Tibial nerve (tissue), 3 donors: Measurements from ENCODE around the gene SCRN1.

ENCODE experiments used
- CTCF ChIP-seq, 5 experiments: fragments of 200-600 bp in 3 of 5; fragments of 450-650 bp in 2 of 5; sonication (generic) in 3 of 5; IDR thresholded peaks; one replicate each; pipeline ENCODE4 v1.5.1; 2016 to 2019; ENCODE audit warnings: antibody characterized with exemption in 5 of 5, mild to moderate bottlenecking in 3 of 5, moderate library complexity in 2 of 5
- POLR2A ChIP-seq, 2 donors: fragments of 450-650 bp; IDR thresholded peaks; one replicate each; pipeline ENCODE4 v1.6.1; 2017; ENCODE audit warnings: antibody characterized with exemption in 2 of 2, mild to moderate bottlenecking in 2 of 2, moderate library complexity in 2 of 2

GRCh38 chr7:29891766-29892165 is 97.8 kb downstream of the SCRN1 start:
- TF ChIP-seq POLR2A (IDR thresholded peaks at IDR 0.05) (no peak), CTCF (IDR thresholded peaks at IDR 0.05) (no peak)
